Measurements from ENCODE around the gene PRTFDC1.

DNA sequence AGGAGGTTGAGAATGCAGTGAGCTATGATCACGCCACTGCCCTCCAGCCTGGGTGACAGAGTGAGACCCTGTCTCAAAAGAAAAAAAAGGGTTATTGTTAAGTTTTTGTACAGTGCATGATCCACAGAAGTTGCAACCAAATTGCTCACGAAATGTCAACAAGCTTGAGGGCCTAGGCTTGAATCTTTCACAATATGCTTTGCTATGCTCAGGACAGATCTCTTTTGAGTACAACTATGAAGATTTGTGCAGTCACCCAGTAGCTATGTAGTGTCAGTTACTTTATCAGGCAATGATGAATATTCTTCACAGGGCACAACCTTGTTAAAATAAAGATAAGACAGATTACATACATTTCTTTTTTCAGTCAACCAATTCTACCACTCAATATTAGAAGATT lies 109.2 kb downstream of the PRTFDC1 start:
- TF ChIP-seq, protein P1, sequence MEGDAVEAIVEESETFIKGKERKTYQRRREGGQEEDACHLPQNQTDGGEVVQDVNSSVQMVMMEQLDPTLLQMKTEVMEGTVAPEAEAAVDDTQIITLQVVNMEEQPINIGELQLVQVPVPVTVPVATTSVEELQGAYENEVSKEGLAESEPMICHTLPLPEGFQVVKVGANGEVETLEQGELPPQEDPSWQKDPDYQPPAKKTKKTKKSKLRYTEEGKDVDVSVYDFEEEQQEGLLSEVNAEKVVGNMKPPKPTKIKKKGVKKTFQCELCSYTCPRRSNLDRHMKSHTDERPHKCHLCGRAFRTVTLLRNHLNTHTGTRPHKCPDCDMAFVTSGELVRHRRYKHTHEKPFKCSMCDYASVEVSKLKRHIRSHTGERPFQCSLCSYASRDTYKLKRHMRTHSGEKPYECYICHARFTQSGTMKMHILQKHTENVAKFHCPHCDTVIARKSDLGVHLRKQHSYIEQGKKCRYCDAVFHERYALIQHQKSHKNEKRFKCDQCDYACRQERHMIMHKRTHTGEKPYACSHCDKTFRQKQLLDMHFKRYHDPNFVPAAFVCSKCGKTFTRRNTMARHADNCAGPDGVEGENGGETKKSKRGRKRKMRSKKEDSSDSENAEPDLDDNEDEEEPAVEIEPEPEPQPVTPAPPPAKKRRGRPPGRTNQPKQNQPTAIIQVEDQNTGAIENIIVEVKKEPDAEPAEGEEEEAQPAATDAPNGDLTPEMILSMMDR (IDR thresholded peaks at IDR 0.05): no peak
- TF ChIP-seq POLR2A (IDR thresholded peaks at IDR 0.05): no peak
- TF ChIP-seq POLR2AphosphoS5 (IDR thresholded peaks at IDR 0.05; ENCODE audit: insufficient read depth in 1 of 2, low read depth in 1 of 2): no peak
